Astrocyte (in vitro differentiated cells and primary cell): ENCODE measurements around the gene GSTM2.

Experiments
- EZH2 ChIP-seq: IDR thresholded peaks from 2 replicates; pipeline ENCODE4 v1.6.1; 2012; ENCODE audit warnings: mild to moderate bottlenecking, low read length, inconsistent platforms; ENCODE audit not compliant: insufficient read depth
- TF ChIP-seq, protein P1 (sequence below): IDR thresholded peaks from 2 replicates; pipeline ENCODE4 v1.5.1; 2011; ENCODE audit warnings: low read depth, mild to moderate bottlenecking, inconsistent platforms, low read length, moderate library complexity; ENCODE audit not compliant: insufficient read depth

- TF ChIP-seq, protein P1, sequence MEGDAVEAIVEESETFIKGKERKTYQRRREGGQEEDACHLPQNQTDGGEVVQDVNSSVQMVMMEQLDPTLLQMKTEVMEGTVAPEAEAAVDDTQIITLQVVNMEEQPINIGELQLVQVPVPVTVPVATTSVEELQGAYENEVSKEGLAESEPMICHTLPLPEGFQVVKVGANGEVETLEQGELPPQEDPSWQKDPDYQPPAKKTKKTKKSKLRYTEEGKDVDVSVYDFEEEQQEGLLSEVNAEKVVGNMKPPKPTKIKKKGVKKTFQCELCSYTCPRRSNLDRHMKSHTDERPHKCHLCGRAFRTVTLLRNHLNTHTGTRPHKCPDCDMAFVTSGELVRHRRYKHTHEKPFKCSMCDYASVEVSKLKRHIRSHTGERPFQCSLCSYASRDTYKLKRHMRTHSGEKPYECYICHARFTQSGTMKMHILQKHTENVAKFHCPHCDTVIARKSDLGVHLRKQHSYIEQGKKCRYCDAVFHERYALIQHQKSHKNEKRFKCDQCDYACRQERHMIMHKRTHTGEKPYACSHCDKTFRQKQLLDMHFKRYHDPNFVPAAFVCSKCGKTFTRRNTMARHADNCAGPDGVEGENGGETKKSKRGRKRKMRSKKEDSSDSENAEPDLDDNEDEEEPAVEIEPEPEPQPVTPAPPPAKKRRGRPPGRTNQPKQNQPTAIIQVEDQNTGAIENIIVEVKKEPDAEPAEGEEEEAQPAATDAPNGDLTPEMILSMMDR: no peak
- TF ChIP-seq EZH2: no peak
Measured at GRCh38 chr1:109654519-109654918, 13.3 kb upstream of the GSTM2 start.
